OCI-M2 (cell line): ENCODE data around the gene FNDC5.
"Not testable (repeated sequence)": the region's sequence is repeated elsewhere in the genome, so short reads cannot be mapped to it uniquely, and the experiment has no call there.

Experiments used
- DNase-seq: peaks from one replicate; lab custom pipeline; 2025; ENCODE audit not compliant: unreplicated experiment; lab: John Stamatoyannopoulos, UW

The FNDC5 gene

DNA sequence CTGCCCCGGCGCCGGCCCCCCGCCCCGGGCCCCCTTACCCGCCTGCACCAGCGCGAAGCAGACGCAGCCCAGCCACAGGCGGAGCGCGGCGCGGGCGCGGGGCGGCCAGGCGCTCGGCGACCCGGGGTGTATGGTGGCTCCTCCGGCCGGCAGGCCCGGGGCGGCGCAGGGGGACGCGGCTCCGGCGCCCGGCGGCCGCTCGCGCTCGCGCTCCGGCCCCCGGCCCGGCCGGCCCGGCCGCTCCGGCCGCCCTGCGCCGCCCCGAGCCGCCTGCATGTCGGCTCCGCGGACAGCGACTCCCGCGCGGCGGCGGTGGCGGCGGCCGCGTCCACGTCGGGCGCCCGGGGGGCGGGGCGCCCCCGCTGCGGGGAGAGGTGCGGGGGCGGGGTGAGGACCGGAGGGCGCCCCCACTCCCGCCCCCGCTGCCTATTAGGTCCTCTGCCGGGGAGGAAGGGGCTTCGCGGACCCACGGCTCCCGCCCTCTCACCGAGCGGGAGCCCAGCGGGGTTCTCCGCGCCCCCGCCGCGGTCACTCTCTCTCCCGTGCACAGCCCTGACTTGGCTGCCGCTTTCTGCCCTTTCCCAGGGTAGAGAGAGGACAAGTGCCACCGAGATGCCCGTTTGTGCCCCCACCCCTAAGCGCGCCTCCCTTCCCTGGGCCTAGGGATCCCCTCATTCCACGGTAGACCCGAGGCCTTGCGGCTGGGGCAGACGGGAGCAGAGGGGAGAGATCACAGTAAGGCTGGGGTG is at the start of gene FNDC5:
Gene FNDC5 (minus strand): TSS at position 298 of the 749 bp plus-strand sequence.
- DNase-seq: no peak

DNA sequence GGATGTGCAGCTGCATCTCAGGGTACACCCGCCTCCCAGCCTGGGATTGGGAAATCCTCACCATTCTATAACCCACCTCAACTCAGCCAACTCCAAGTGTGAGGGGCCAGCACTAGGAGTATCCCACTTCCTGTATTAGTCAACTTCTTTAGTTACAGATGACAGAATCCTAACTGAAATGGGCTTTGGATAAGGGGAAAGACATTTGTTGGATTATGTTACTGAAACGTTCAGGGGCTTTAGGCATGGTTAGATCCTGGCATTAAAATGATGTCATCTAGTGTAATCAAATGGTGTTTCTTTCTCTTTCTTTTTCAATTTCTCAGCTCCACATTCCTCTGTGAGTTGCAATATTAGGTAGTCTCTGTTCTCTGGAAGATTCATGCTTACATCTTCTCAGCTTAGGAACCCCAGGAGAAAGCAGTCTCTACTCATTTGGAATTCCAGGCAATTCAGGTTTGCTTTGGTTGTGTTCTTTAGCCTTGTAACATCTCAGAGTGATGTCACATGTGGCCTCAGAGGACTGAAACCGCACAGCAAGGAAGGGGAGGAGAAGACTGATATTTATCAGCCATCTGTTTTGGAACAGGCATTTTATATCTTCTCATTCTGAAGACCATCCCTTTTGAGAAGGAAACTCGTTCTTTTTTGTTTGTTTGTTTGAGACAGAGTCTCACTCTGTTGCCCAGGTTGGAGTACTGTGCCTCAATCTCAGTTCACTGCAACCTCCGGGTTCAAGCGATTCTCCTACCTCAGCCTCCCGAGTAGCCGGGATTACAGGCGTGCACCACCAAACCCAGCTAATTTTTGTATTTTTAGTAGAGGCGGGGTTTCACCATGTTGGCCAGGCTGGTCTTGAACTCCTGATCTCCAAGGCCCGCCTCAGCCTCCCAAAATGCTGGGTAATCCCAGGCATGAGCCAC is 49.4 kb upstream of the FNDC5 start:
- no peak for DNase-seq

DNA sequence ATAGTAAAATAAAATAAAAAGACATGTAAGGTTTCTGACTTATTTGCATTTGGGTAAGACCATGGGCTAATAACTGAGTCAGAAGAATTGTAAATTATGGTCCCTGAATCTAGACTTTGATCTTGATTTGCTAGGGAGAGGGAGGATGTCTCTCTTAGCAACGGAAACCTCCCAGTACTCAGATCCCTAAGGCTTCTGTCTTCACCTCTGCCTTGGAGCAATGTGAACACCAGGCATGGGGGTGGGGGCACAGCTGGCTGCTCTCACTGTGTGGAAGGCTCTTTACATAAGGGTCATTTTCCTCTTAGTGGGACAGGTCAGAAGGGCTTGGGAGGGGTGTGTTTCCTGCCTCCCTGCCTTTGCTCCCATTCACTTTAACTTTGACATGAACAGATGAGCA is 47.5 kb upstream of the FNDC5 start:
- no peak for DNase-seq

DNA sequence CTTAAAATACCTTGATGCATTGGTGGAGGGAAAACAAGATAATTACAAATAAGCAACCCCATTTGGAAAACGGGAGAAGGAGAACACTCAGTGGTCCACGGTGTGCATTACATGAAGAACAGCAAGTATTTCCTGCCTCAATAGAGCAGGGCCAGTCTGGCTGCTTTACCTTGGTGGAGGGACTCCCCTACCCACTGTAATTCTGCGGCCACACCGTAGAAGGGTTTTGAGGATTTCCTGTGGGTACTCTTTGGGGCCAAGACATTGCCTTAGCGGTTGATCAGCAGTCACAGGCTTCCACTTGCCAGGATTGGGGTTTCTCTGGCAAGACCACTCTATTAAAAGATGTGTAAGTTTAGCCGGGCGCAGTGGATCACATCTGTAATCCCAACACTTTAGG is 46.8 kb upstream of the FNDC5 start:
- no peak for DNase-seq

DNA sequence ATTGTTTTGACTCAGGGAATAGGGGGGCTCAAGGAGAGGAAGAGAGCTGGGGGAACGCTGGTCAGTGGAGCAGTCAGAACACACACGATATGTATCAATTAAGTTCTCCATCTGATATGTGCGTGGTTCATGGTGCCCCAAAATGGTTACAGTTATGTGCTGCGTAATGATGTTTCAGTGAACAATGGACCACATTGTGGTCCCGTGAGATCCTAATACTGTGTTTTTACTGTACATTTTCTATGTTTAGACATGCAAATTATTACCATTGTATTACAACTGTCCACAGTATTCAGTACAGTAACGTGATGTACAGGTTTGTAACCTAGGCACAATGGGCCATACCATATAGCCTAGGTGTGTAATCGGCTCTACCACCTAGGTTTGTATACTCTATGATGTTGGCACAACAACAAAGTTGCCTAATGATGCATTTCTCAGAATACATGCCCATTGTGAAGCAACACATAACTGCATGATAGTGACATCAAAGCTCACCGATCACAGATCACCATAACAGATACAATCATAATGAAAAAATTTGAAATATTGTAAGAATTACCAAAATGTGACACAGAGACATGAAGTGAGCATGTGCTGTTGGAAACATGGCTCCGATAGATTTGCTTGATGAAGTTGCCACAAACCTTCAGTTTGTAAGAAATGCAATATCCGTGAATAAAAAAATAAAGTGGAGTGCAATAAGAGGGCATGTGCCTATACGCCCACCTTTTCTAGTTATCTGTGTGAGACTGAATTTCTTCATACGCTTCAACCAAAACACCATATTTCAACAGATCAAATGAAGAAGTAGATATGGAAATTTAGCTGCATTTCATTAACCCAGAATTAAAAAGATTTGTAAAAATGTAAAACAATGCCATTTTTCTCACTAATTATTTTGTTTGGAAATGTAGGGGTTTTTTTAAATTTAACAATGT is 45.3 kb upstream of the FNDC5 start:
- no peak for DNase-seq

DNA sequence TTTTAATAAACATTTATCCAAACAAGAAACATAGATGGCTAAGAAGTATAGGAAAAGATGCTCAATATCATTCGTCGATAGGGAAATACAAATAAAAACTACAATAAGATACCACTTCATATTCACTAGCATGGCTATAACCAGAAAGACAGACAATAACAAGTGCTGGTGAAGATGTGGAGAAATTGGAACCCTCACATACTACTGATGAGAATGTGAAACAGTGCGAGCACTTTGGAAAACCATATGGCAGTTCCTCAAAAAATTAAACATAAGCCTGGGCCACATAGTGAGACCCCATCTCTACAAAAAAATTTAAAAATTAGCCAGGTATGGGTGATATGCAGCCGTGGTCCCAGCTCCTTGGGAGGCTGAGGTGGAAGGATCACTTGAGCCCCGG is 39.6 kb upstream of the FNDC5 start:
- DNase-seq: no peak

DNA sequence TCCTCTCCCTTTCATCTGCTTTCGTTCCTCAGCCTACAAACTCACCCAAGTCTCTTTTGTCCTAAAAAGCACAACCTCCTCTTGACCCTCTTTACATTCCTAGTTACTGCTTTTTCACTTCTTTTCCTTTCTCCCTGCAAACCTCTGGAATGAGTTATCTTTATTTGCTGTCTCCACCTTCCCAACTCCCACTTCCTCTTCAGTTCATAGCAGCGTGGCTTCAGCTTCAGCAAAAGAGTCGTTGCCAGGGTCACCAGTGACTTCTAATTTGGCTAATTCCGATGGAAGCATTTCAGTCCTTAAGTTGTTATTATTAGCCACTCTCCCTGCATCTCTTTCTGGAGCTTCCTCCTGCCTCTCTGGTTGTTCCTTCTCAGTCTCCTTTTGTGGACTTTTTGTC is 36.7 kb upstream of the FNDC5 start:
- no peak for DNase-seq

DNA sequence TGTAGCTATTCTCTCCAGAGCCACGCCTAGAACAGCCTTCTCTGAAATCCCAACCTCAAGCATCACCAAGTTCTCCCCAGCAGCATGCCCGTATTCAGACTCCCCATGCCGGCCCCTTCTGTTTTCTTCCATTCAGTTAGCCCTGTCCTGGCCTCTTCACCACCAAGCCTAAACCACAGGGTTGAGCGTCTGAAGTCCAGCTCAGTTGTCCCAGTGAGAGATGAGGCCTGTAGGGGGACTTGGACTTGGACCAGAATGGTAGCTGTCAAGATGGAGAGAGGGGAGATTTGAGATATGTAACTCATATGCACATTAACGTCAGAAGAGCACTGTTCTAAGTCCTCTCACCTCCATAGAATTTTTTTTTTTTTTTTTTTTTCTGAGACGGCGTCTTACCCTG is 35.9 kb upstream of the FNDC5 start:
- no peak for DNase-seq

DNA sequence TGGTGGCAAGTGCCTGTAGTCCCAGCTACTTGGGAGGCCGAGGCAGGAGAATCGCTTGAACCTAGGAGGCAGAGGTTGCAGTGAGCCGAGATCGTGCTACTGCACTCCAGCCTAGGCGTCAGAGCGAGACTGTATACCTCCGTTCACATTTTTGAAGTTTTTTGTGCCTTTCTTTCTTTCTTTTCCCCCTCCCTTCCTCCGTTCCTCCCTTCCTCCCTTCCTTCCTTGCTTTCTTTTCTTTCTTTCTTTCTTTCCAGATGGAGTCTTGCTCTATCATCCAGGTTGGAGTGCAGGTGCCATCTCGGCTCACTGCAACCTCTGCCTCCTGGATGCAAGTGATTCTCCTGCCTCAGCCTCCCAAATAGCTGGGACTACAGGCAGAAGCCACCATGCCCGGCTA is 34.9 kb upstream of the FNDC5 start:
- DNase-seq: not testable (repeated sequence)

DNA sequence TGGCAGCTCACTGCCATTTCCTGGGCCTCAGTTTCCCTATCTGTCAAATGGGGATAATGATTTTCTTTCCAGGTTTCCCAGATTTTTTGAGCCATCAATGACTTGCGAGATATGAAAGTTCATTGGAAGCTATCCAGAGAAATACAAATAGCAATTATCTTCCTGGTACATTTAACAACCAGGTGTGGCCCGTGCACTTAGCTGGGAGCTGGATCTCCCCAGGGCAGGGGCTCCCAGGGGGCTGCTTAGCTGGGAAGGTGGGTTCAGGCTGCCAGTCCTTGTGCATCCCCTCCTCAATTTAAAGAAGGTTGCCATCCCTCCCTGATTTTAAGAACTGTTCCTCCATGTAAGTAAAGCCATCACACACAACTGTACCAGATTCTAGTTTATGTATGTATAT is 34.1 kb upstream of the FNDC5 start:
- no peak for DNase-seq

DNA sequence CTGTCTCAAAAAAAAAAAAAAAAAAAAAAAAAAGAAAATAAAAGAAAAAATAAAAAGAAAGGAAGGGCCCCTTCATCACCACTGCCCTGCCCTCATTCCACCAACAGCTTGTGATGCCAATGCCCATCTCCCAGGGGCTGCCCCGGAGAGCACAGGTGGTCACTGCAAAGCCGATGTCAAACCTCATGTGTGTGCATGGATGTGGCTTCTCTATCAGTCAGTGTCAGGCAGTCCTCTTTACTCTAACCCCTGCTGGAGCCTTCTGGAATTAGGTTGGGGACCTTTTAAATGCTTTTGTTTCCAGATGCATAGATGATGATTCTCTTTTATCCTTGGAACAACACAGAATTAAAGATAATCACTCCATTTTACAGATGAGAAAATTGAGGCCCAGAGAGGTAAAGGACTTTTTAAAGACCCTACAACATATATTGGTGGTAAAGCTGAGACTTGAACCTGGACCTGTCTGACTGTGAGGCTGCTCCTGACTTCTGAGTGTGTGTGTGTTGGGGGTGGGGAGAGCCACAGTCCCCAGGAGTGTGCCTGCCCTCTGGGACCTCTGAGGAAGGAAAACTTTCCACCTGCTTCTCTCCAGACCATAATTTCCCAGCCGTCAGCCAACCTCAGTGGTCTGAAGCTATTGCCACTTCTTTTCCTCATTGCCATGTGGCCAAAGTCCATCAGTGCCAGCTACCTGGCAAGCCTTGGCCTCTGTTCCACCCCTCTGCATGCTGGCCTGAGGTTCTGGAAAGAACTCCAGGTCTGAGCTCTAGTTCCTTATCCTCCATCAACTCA is 33.5 kb upstream of the FNDC5 start:
- DNase-seq: no peak

DNA sequence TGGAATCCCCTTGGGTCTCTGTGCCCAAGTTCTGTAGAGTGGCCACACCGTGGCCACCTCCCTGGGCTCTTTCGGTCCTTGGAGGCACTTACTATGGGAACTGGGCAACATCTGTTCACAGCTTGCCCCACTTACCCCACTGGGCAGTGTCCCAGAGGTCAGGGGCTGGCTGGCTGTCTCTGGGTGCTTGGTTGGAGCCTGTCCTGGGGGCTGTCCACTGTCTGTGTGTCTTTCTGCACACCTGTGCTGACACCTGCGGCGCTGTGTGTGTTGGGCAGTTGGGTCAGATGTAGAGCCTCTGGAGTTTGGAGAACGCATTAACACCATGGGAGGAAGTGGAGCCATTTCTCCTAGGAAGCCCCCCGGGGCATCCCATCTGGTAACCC is 31.8 kb upstream of the FNDC5 start:
- DNase-seq: no peak

DNA sequence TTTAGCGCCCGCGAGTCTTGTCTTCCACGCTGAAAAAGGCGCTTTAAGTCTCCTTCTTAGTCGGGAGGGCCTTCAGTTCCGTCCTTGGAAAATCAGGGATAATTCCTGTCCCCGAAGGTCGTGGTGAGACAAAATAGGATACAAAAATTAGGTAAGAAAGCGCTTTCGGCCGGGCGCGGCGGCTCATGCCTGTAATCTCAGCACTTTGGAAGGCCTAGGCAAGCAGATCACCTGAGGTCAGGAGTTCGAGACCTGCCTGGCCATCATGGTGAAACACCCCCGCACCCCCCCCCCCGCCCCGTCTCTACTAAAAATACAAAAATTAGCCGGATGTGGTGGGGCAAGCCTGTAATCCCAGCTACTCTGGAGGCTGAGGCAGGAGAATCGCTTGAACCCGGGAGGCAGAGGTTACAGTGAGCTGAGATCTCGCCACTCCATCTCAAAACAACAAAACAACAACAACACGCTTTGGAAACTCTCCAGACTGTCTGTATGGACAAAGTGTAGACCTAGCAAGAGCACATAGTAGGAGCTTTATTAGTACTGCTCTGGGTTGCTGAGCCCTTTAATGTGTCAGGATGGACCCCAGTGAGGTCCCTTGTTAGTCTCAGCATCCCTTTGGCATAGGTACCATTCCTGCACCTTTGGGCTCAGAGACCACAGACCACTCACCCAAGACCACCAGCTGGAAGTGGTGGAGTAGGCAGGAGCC is 31.3 kb upstream of the FNDC5 start:
- no peak for DNase-seq

DNA sequence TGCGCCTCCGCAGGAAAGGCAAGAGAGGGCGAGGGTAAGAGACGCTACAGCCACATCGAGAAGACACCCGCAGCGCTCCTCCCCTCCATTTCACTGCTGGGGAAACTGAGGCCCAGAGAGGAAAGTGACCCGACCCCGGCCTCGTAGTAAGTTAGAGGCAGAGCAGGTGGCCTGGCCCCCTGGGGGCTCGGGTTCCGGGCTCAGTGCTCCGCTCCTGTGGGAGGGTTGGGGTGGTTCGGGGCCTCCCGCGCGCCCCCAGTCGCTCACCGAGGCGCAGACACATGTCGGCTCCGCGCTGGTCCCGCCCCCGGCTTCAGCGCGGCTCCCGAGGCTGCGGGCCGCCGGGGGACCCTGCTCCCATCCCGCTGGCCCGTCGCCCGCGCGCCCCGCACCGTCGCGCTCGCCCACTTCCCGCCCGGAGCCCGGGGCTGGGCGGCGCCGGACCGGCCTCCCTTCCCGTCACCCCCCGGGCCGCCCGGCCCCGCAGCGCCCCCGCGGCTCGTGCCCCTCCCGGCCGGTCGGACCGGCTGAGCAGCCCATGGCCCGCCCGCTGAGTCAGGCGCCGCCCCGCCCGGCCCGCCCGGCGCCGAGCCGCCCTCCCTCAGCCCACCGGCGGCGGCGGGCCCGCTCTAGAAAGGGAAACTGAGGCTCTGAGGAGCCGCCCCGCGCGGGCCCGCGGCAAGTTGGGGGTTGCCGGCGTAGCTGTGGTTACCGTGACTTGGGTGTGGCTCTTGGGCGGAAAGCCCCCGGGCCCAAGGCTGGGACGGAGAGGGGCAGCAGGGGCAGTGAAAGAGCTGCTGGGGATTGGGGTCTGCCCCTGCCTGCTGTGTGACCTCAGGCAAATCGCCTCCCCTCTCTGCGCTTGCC is 30.5 kb upstream of the FNDC5 start, which contains the start of gene TMEM54:
Gene TMEM54 (minus strand): TSS at position 434 of the 867 bp plus-strand sequence. CDS start 151 bp downstream, at position 283.
- no peak for DNase-seq

DNA sequence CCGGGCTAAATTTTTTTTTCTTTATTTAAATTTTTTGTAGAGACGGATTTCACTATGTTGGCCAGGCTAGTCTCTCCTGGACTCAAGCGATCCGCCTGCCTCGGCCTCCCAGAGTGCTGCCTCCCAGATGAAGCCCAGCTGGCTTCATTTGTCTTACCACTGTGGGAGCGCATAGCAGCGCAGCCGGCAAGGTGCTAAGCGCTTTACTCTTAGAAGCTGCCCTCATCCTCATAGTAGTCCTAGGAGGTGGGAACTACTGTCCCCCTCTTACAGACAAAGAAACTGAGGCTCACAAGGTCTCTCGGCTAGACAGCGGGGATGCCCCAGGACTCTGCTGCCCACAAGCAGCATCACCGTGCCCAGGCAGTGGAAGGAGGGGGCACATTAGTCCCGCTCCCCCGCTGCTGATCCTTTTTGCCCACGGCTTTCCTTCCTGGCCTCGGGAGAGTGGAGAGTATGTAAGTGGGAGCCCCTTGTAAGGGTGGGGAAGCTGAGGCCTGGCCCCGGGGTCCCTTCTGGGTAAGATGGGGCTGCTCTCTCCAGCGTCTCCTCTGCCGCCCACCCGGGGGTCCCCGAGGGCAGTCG is 29.8 kb upstream of the FNDC5 start:
- no peak for DNase-seq

DNA sequence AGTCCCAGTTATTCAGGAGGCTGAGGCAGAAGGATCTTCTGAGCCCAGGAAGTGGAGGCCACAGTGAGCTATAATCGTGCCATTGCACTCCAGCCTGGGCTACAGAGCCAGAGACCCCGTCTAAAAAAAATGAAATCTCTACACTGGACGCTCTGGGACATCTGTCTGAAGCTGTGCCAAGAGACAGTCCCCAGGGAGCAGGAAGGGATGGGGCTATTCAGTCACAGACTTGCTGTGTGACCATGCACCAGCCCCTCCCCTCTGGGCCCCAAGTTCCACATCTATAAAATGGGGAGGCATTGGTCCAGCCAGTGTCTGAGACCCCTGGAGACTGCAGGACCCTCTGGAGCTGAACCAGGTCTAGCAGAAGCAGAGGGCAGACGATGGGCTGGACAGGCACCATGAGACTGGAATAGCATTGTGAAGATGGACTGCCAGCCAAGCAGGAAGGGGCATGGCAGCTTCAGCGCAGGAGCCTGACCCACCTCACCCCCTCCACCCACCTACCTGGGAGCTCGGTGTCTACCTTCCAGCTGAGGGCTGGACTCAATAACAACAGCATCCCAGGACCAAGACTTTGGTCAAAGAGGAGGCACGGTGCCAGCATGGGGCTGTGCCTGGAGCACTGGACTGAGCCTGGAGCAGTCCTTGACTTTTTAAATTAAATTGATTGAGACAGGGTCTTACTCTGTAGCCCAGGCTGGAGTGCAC is 29.0 kb upstream of the FNDC5 start:
- no peak for DNase-seq

DNA sequence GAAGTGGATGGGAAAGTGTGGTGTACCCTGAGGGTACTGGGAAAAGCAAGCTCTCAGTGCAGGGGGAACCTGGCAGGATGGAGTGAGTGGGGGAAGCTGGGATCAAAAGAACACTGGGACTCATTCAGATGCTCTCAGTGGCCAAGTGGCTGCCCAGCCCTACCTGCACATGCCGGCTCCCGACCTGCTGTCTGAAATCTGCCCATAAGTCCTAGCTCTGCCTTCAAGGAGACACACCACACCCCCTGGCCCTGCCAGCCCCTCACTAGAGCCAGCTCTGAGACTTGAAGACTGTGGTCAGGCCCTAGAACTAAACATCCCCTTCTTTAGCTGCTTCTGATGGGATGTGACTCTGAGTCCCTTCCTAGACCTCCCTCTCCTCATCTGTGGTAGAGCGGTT is 28.2 kb upstream of the FNDC5 start:
- no peak for DNase-seq

DNA sequence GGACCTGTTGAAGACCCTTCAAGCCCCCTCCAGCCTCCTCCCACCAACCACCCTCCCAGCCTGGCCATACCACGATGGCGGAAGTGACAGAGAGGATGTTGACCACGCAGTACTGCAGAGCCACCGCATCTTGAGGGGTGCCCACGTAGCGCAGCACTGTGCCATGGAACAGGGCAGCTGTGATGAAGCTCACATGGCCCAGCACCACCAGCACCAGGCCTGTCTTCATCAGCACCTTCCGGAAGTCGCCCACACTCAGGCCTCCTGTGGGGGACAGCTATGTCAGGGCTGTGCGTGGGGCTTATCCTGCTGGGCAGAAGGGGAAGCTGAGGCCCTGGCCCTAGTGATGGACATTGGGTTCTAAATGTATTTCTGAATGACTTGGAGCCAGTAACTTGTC is 27.3 kb upstream of the FNDC5 start:
- no peak for DNase-seq
